Pancreas (tissue), 10 donors: ENCODE data around the gene ANKRD29. TPM values are rescaled to one million over a fixed set of nuclear protein-coding genes. Genes with fewer than 3 reads are reported as not detected.

Experiments
- ATAC-seq, 4 donors: fragments of 200-7000 bp; cut with Tn5 transposase; one replicate each; pipeline versions ENCODE4 v1.8.0 to v1.9.1; 2020; ENCODE audit warnings: mild to moderate bottlenecking in 4 of 4, moderate library complexity in 4 of 4
- DNase-seq, 6 donors: peaks; one replicate each; pipeline ENCODE4 v3.0.0-alpha.2; 2020
- FAIRE-seq: peaks from 2 replicates; lab custom pipeline; 2012; peaks lifted over from hg19 to GRCh38; lab: Jason Lieb, UNC
- H3K27ac ChIP-seq, 4 donors: fragments of 200-600 bp; sonication (generic); 1 replicate in 3 of 4; 2 replicates in 1 of 4; pipeline versions ENCODE4 v1.5.0 to v1.8.0; 2020
- H3K27me3 ChIP-seq, 4 donors: fragments of 200-600 bp; one replicate each; pipeline ENCODE4 v1.8.0; 2021
- H3K36me3 ChIP-seq, 3 donors: fragments of 200-600 bp; sonication (generic) in 1 of 3; one replicate each; pipeline versions ENCODE4 v1.5.0 to v1.8.0; 2020 to 2021
- H3K4me1 ChIP-seq, 3 donors: fragments of 200-600 bp; one replicate each; pipeline ENCODE4 v1.8.0; 2021
- H3K4me3 ChIP-seq, 4 donors: fragments of 200-600 bp; sonication (generic) in 2 of 4; one replicate each; pipeline versions ENCODE4 v1.5.0 to v1.8.0; 2020 to 2021
- H3K9me3 ChIP-seq, 4 donors: fragments of 200-600 bp; one replicate each; pipeline ENCODE4 v1.8.0; 2021
- WGBS, 2 donors: extraction: QIAGEN DNeasy Blood & Tissue Kit; methylation state at CpG; one replicate each; pipeline ENCODE4 v1.1.7; 2013; 5-methylcytosine and 5-hydroxymethylcytosine counted together
- intact Hi-C, 3 donors: fragments of 100-400 bp; cut with DNase I; formaldehyde crosslinking; loops; one replicate each; pipeline versions ENCODE4 v1.11.1 to v1.14.2; 2022
- polyA plus RNA-seq, 2 donors: library from polyadenylated mRNA; stranded (reverse); fragments of 200-250 nt; gene quantifications; one replicate each; pipeline ENCODE4 v1.2.3, GENCODE V29; 2013
- total RNA-seq, 6 donors: library from RNA; stranded (reverse); fragmentation: NEBNext Ultra II Directional in 4 of 6; extraction: Animal tissue kit (Norgen Biotek cat#: 25700) in 4 of 6; gene quantifications; one replicate each; pipeline versions ENCODE4 v1.2.1 to v1.2.4, GENCODE V29; 2021 to 2023
- TF ChIP-seq, protein P1 (sequence below), 4 donors: fragments of 200-600 bp; sonication (generic) in 3 of 4; IDR thresholded peaks; one replicate each; pipeline versions ENCODE4 v1.5.0 to v1.8.0; 2021; ENCODE audit warnings: antibody characterized with exemption in 4 of 4
- donor health status: healthy with polysubstance abuse.
- donor health status: DM: no; HTN: no; CAD: no; lungs with moderate emphysema.
- donor health status: DM: no; HTN: no; CAD: no.
- donor health status: control.
- donor health status: control.
- donor health status: Bipolar disorder and iron deficiency.
- donor health status: DM: yes; HTN: yes; CAD: no.
- donor health status: DM: no; HTN: no; CAD: no.
- donor health status: DM: no; HTN: no; CAD: no.
- donor health status: DM: yes; HTN: yes; CAD: no.

The ANKRD29 gene
- total and polyA plus RNA-seq, 8 donors = 0.24 to 2.0 (median 0.65) TPM

DNA sequence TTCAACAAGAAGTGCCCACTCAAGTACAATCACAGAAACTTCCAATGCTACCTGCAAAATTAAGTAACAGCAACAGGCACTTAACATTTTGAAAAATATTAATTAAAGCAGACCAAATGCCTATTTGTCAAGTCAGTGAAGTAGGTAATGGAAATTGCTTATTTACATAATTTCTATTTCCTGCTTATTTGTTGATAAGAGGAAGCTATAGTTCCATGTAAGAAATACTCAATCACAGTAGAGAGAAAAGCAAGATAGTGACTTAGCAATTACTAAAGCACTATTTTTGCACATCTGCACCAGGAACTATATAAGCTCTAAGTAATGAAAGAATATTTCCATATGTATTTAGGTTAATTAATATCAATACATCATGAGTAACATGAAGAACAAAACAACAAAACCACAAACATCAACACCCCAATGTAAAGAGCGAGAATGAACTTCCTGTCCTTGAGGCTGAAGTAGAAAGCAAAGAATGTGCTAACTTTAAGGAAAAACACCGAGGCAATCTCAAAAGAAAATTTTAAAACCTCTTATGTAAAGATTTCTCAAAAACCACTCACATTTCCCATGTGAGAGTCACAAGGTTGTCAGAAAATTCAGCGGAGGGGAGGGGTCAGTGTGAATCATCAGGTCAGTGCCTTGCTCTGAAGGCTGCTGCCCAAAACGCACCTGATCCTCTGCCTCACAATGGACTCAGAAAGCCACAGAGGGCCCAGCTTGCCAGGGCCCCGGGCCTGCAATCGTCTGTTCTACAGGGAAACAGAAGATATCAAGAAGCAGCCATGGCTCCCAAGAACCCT, 88.9 kb downstream of the ANKRD29 start:
- TF ChIP-seq, protein P1, sequence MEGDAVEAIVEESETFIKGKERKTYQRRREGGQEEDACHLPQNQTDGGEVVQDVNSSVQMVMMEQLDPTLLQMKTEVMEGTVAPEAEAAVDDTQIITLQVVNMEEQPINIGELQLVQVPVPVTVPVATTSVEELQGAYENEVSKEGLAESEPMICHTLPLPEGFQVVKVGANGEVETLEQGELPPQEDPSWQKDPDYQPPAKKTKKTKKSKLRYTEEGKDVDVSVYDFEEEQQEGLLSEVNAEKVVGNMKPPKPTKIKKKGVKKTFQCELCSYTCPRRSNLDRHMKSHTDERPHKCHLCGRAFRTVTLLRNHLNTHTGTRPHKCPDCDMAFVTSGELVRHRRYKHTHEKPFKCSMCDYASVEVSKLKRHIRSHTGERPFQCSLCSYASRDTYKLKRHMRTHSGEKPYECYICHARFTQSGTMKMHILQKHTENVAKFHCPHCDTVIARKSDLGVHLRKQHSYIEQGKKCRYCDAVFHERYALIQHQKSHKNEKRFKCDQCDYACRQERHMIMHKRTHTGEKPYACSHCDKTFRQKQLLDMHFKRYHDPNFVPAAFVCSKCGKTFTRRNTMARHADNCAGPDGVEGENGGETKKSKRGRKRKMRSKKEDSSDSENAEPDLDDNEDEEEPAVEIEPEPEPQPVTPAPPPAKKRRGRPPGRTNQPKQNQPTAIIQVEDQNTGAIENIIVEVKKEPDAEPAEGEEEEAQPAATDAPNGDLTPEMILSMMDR (IDR thresholded peaks at IDR 0.05) = no peak
- 60 to 67% methylated on average over 6 of the region's 6 CpGs for WGBS, 2 donors
- no peak overlapping the region for H3K4me3 ChIP-seq
- no peak for FAIRE-seq
- H3K9me3 ChIP-seq = no peaks in the 10 kb centered on the region
- peaks cover 0 to 7% (median 0%) of the 10 kb centered on the region in 3 donors for H3K4me1 ChIP-seq
- peaks cover 0 to under 1% (median 0%) of the 10 kb centered on the region in 3 donors for H3K36me3 ChIP-seq
- DNase-seq = no peak
- intact Hi-C loops = no loop called here
- H3K27ac ChIP-seq = peak overlapping the region in 1 of 4 donors; percentile 4
- peak in 2 of 4 donors; percentile 43 to 53 for ATAC-seq
- H3K27me3 ChIP-seq = no peaks in the 10 kb centered on the region

DNA sequence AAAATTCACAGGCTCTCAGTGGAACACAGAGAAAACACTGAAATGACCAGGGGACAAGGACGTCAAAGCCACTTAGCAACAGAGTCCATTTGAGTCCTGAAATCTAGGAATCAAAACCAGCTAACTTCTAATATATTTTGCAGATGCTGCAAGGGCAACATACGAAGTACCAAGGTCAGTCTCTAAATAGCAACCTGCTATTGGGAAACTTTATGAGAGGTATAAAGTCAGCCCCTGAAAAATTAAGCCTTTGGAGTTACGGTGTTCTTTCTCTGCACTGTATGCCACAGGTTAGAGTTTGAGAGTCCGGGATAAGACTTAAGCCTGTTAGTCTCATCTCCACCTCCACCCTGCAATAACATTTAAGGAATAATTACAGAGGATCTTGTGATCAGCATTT, 89.7 kb downstream of the ANKRD29 start:
- intact Hi-C loops = no loop called here
- Histone ChIP-seq H3K27ac (no peak overlapping the region), H3K4me1 (peaks cover 0 to 7% (median 0%) of the 10 kb centered on the region in 3 donors), H3K4me3 (no peak overlapping the region), H3K36me3 (peaks cover 0 to 4% (median 0%) of the 10 kb centered on the region in 3 donors), H3K9me3 (no peaks in the 10 kb centered on the region), H3K27me3 (no peaks in the 10 kb centered on the region)
- TF ChIP-seq, protein P1 (IDR thresholded peaks at IDR 0.05) = no peak
- WGBS, 2 donors = 83 to 86% methylated on average over 4 of the region's 4 CpGs
- DNase-seq (no peak), FAIRE-seq (no peak), ATAC-seq (no peak)

DNA sequence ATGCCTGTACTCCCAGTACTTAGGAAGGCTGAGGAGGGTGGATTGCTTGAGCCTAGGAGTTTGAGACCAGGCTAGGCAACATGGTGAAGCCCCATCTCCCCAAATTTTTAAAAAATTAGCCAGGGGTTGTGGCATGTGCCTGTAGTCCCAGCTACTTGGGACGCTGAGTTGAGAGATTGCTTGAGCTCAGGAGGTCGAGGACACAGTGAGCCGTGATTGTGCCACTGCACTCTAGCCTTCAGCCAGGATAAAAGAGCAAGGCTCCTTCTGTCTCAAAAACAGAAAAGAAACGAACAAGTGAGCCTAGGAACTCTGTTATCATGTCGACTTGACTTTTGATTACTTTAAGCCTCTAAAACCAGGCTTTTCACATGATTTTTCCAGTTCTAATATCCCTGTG, 90.1 kb downstream of the ANKRD29 start:
- Histone ChIP-seq H3K9me3 (no peaks in the 10 kb centered on the region), H3K4me3 (no peak overlapping the region), H3K27ac (no peak overlapping the region), H3K27me3 (no peaks in the 10 kb centered on the region), H3K4me1 (peaks cover 0 to 7% (median 0%) of the 10 kb centered on the region in 3 donors), H3K36me3 (peaks cover 0 to 4% (median 0%) of the 10 kb centered on the region in 3 donors)
- intact Hi-C loops = no loop called here
- no peak for FAIRE-seq
- 76% methylated on average over 5 of the region's 5 CpGs for WGBS, 2 donors
- TF ChIP-seq, protein P1 (IDR thresholded peaks at IDR 0.05) = no peak
- no peak for DNase-seq
- no peak for ATAC-seq

DNA sequence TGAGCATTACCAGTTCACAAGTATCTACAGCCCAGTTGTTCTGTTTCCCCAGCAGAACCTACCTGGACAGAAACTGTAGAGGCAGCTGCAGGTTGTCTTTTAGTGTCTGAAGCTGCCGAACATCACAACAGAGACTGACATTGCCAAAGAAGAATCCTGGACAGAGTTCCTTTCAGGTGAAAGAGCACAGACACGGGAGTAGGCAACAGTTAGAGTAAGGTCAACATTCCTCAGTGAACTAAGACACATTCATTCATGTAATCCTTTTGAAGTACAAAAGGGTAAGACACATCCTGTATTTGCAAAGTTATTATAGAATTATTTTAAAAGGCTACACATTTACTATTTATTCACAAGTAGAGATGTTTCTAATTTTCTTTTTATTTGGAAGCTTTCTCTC, 90.7 kb downstream of the ANKRD29 start:
- intact Hi-C loops = no loop called here
- Histone ChIP-seq H3K4me1 (peaks cover 0 to 7% (median 0%) of the 10 kb centered on the region in 3 donors), H3K27ac (no peak overlapping the region), H3K36me3 (peaks cover 0 to 4% (median 0%) of the 10 kb centered on the region in 3 donors), H3K4me3 (no peak overlapping the region), H3K27me3 (no peaks in the 10 kb centered on the region), H3K9me3 (no peaks in the 10 kb centered on the region)
- FAIRE-seq (no peak), DNase-seq (no peak), ATAC-seq (no peak)
- TF ChIP-seq, protein P1 (IDR thresholded peaks at IDR 0.05) = no peak
- 84 to 85% methylated on average over 2 of the region's 2 CpGs for WGBS, 2 donors
